Liver (tissue), 9 donors: ENCODE data around the gene ACTL9. TPM values are rescaled to one million over a fixed set of nuclear protein-coding genes. Genes with fewer than 3 reads are reported as not detected.

Source experiments
- DNase-seq: peaks from one replicate; pipeline ENCODE4 v3.0.0-alpha.2; 2017; ENCODE audit warnings: low spot score
- H3K27ac ChIP-seq, 2 donors: one replicate each; pipeline ENCODE4 v1.7.0; 2013; ENCODE audit warnings: inconsistent platforms in 2 of 2, low read length in 2 of 2, control low read depth in 1 of 2, low read depth in 1 of 2, mild to moderate bottlenecking in 1 of 2
- H3K27me3 ChIP-seq, 4 donors: one replicate each; pipeline versions ENCODE4 v1.6.1 to v1.7.0; 2013; ENCODE audit warnings: low read length in 3 of 4, inconsistent platforms in 1 of 4, mild to moderate bottlenecking in 1 of 4, moderate library complexity in 1 of 4; ENCODE audit not compliant: control insufficient read depth in 4 of 4, insufficient read depth in 4 of 4
- H3K36me3 ChIP-seq, 4 donors: one replicate each; pipeline versions ENCODE4 v1.6.1 to v1.7.0; 2013; ENCODE audit warnings: low read length in 3 of 4, mild to moderate bottlenecking in 3 of 4, low read depth in 1 of 4, moderate library complexity in 1 of 4; ENCODE audit not compliant: control insufficient read depth in 4 of 4, insufficient read depth in 3 of 4
- H3K4me1 ChIP-seq, 4 donors: one replicate each; pipeline versions ENCODE4 v1.6.1 to v1.7.0; 2013; ENCODE audit warnings: low read length in 3 of 4, mild to moderate bottlenecking in 3 of 4, moderate library complexity in 1 of 4; ENCODE audit not compliant: control insufficient read depth in 4 of 4, insufficient read depth in 4 of 4
- H3K4me3 ChIP-seq, 3 donors: one replicate each; pipeline versions ENCODE4 v1.6.1 to v1.7.0; 2013; ENCODE audit warnings: low read length in 3 of 3, control low read depth in 1 of 3, low read depth in 1 of 3, mild to moderate bottlenecking in 1 of 3
- H3K9ac ChIP-seq, 2 donors: one replicate each; pipeline ENCODE4 v1.7.0; 2013; ENCODE audit warnings: low read length in 2 of 2, mild to moderate bottlenecking in 2 of 2, moderate library complexity in 2 of 2, control low read depth in 1 of 2, low read depth in 1 of 2
- H3K9me3 ChIP-seq, 4 donors: one replicate each; pipeline versions ENCODE4 v1.6.1 to v1.7.0; 2013; ENCODE audit warnings: low read length in 3 of 4; ENCODE audit not compliant: control insufficient read depth in 4 of 4
- ATF3 ChIP-seq: IDR thresholded peaks from 2 replicates; pipeline ENCODE4 v1.6.1; 2016; ENCODE audit warnings: antibody characterized with exemption
- CTCF ChIP-seq: fragments of 150-350 bp; IDR thresholded peaks from 2 replicates; pipeline ENCODE4 v1.5.1; 2017; ENCODE audit warnings: improper control_type of control experiment, low read depth, low read length; ENCODE audit not compliant: missing input control
- EGR1 ChIP-seq, 2 donors: IDR thresholded peaks; 2 replicates each; pipeline ENCODE4 v1.6.1; 2016 to 2018; ENCODE audit warnings: antibody characterized with exemption in 2 of 2, low read depth in 2 of 2
- FOXA1 ChIP-seq: IDR thresholded peaks from 2 replicates; pipeline ENCODE4 v1.6.1; 2016; ENCODE audit warnings: antibody characterized with exemption
- FOXA2 ChIP-seq: IDR thresholded peaks from 2 replicates; pipeline ENCODE4 v1.6.1; 2016; ENCODE audit warnings: antibody characterized with exemption
- HNF4A ChIP-seq, 2 donors: conservative IDR thresholded peaks; 2 replicates each; pipeline ENCODE4 v1.6.1; 2016; ENCODE audit warnings: antibody characterized with exemption in 2 of 2, mild to moderate bottlenecking in 2 of 2
- HNF4G ChIP-seq: IDR thresholded peaks from 2 replicates; pipeline ENCODE4 v1.6.1; 2016; ENCODE audit warnings: antibody characterized with exemption
- JUND ChIP-seq, 2 donors: IDR thresholded peaks; 2 replicates each; pipeline ENCODE4 v1.6.1; 2016; ENCODE audit warnings: antibody characterized with exemption in 2 of 2
- MAX ChIP-seq: IDR thresholded peaks from 2 replicates; pipeline ENCODE4 v1.6.1; 2016; ENCODE audit warnings: antibody characterized with exemption
- NR2F2 ChIP-seq: IDR thresholded peaks from 2 replicates; pipeline ENCODE4 v1.6.1; 2016; ENCODE audit warnings: antibody characterized with exemption
- RAD21 ChIP-seq, 2 donors: IDR thresholded peaks; 2 replicates each; pipeline ENCODE4 v1.6.1; 2016; ENCODE audit warnings: antibody characterized with exemption in 2 of 2, mild to moderate bottlenecking in 2 of 2
- REST ChIP-seq: IDR thresholded peaks from 2 replicates; pipeline ENCODE4 v1.6.1; 2016; ENCODE audit warnings: antibody characterized with exemption, mild to moderate bottlenecking
- RXRA ChIP-seq, 2 donors: IDR thresholded peaks; 2 replicates each; pipeline ENCODE4 v1.6.1; 2017 to 2018; ENCODE audit warnings: antibody characterized with exemption in 2 of 2, mild to moderate bottlenecking in 1 of 2
- SP1 ChIP-seq: IDR thresholded peaks from 2 replicates; pipeline ENCODE4 v1.6.1; 2018; ENCODE audit warnings: antibody characterized with exemption, mild to moderate bottlenecking
- TAF1 ChIP-seq: conservative IDR thresholded peaks from 2 replicates; pipeline ENCODE4 v1.6.1; 2016; ENCODE audit warnings: antibody characterized with exemption, mild to moderate bottlenecking
- YY1 ChIP-seq: IDR thresholded peaks from 2 replicates; pipeline ENCODE4 v1.6.1; 2016; ENCODE audit warnings: antibody characterized with exemption, mild to moderate bottlenecking
- ZBTB33 ChIP-seq: IDR thresholded peaks from 2 replicates; pipeline ENCODE4 v1.6.1; 2016; ENCODE audit warnings: antibody characterized with exemption
- WGBS: extraction: QIAGEN DNeasy Blood & Tissue Kit; methylation state at CpG from one replicate; pipeline ENCODE4 v1.1.7; 2013; 5-methylcytosine and 5-hydroxymethylcytosine counted together
- polyA plus RNA-seq, 2 donors: library from polyadenylated mRNA; stranded (reverse) in 1 of 2; unstranded in 1 of 2; fragments of 200-250 nt in 1 of 2; fragments of >200 nt in 1 of 2; fragmentation: Nextera tagmentation in 1 of 2; extraction: Ambion mirVana in 1 of 2; gene quantifications; one replicate each; pipeline versions ENCODE4 v1.2.1 to v1.2.3, GENCODE V29; 2013 to 2015
- total RNA-seq, 2 donors: library from RNA; depleted of rRNA; stranded (reverse); fragments of >200 nt; gene quantifications; one replicate each; pipeline ENCODE4 v1.2.3, GENCODE V29; 2014
- donor health status: healthy.
- donor health status: healthy.
- donor health status: healthy.
- donor health status: healthy.
- donor health status: healthy.

The ACTL9 gene
- total and polyA plus RNA-seq, 4 donors = not detected

- no peaks in the 10 kb centered on the region for H3K9me3 ChIP-seq
- DNase-seq = no peak
- no peak overlapping the region for H3K9ac ChIP-seq
- no peaks in the 10 kb centered on the region for H3K36me3 ChIP-seq
- H3K27me3 ChIP-seq = peaks cover 0 to 6% (median 3%) of the 10 kb centered on the region in 4 donors
- no peaks in the 10 kb centered on the region for H3K4me1 ChIP-seq
- H3K4me3 ChIP-seq = no peak overlapping the region
- no peak overlapping the region for H3K27ac ChIP-seq
- WGBS = 60% methylated on average over 60 of the region's 60 CpGs
- TF ChIP-seq HNF4G (no peak), ZBTB33 (no peak), HNF4A (conservative IDR thresholded peaks at IDR 0.05) (no peak), REST (no peak), FOXA2 (no peak), RAD21 (IDR thresholded peaks at IDR 0.05) (no peak), EGR1 (IDR thresholded peaks at IDR 0.05; ENCODE audit: low read depth in 2 of 2) (no peak), FOXA1 (no peak), SP1 (no peak), CTCF (no peak), JUND (IDR thresholded peaks at IDR 0.05) (no peak), MAX (no peak), ATF3 (no peak), YY1 (no peak), TAF1 (no peak), NR2F2 (no peak), RXRA (IDR thresholded peaks at IDR 0.05) (no peak)
Observed at GRCh38 chr19:8697671-8698432, 743 bp downstream of the ACTL9 start.
